T-cell (primary cell): ENCODE data around the gene RNF217. TPM values are rescaled to one million over a fixed set of nuclear protein-coding genes. Genes with fewer than 3 reads are reported as not detected.

Source experiments
- ATAC-seq, 4 experiments: fragments of 200-7000 bp in 3 of 4; fragments of 150-1000 bp in 1 of 4; cut with Tn5 transposase; replicated peaks in 1 of 4; 1 replicate in 3 of 4; 2 replicates in 1 of 4; pipeline ENCODE4 v1.10.0; 2021; ENCODE audit warnings: moderate library complexity in 3 of 4, mild to moderate bottlenecking in 2 of 4, moderate number of reproducible peaks in 1 of 4
- CTCF ChIA-PET, 2 donors: fragments of 300-600 bp; sonication (Branson Sonifier 250); formaldehyde crosslinking; loops; one replicate each; lab custom pipeline; 2022; ENCODE audit warnings: antibody characterized with exemption in 2 of 2; lab: Charles Lee
- POLR2A ChIA-PET, 2 donors: fragments of 300-600 bp; sonication (Branson Sonifier 250); formaldehyde crosslinking; loops; one replicate each; lab custom pipeline; 2022; ENCODE audit warnings: antibody characterized with exemption in 2 of 2; lab: Charles Lee
- DNase-seq, 35 experiments: peaks; one replicate each; pipeline versions ENCODE4 v3.0.0 to v3.0.0-alpha.2; 2013 to 2023
- H3K27ac ChIP-seq: one replicate; pipeline ENCODE4 v1.5.1; 2013; ENCODE audit warnings: low read length
- H3K27me3 ChIP-seq, 2 experiments: replicated peaks in 1 of 2; 1 replicate in 1 of 2; 2 replicates in 1 of 2; pipeline versions ENCODE4 v1.6.1 to v1.7.0; 2013; ENCODE audit warnings: low read length in 1 of 2, mixed read lengths in 1 of 2; ENCODE audit not compliant: control insufficient read depth in 2 of 2, insufficient read depth in 2 of 2; ENCODE audit errors: extremely low read depth in 1 of 2
- H3K36me3 ChIP-seq, 2 donors: 1 replicate in 1 of 2; 2 replicates in 1 of 2; pipeline versions ENCODE4 v1.6.1 to v1.7.0; 2013; ENCODE audit warnings: low read length in 1 of 2; ENCODE audit not compliant: control insufficient read depth in 2 of 2, insufficient read depth in 1 of 2; ENCODE audit errors: extremely low read depth in 1 of 2
- H3K4me1 ChIP-seq, 2 experiments: 1 replicate in 1 of 2; 2 replicates in 1 of 2; pipeline versions ENCODE4 v1.6.1 to v1.7.0; 2013; ENCODE audit warnings: low read length in 2 of 2, mixed read lengths in 1 of 2; ENCODE audit not compliant: insufficient read depth in 2 of 2, control insufficient read depth in 1 of 2; ENCODE audit errors: extremely low read depth in 1 of 2
- H3K4me3 ChIP-seq, 2 donors: 1 replicate in 1 of 2; 2 replicates in 1 of 2; pipeline versions ENCODE4 v1.5.1 to v1.7.0; 2013; ENCODE audit warnings: mild to moderate bottlenecking in 2 of 2, low read length in 1 of 2, moderate library complexity in 1 of 2; ENCODE audit not compliant: control insufficient read depth in 1 of 2; ENCODE audit errors: extremely low read depth in 1 of 2
- H3K9me3 ChIP-seq: 2 replicates; pipeline ENCODE4 v1.7.0; 2013
- H3K27ac Mint-ChIP-seq, 2 donors: one replicate each; pipeline ENCODE4 v1.8.0; 2020 to 2021; ENCODE audit warnings: mild to moderate bottlenecking in 2 of 2, mixed read lengths in 2 of 2
- H3K27me3 Mint-ChIP-seq, 2 donors: one replicate each; pipeline ENCODE4 v1.8.0; 2021 to 2022; ENCODE audit warnings: mixed read lengths in 2 of 2
- H3K36me3 Mint-ChIP-seq: one replicate; pipeline ENCODE4 v1.8.0; 2021; ENCODE audit warnings: mixed read lengths
- H3K4me1 Mint-ChIP-seq, 3 donors: one replicate each; pipeline ENCODE4 v1.8.0; 2020 to 2022; ENCODE audit warnings: mixed read lengths in 3 of 3, mild to moderate bottlenecking in 1 of 3
- H3K4me3 Mint-ChIP-seq, 3 donors: one replicate each; pipeline ENCODE4 v1.8.0; 2020 to 2022; ENCODE audit warnings: mild to moderate bottlenecking in 3 of 3, mixed read lengths in 3 of 3, moderate library complexity in 3 of 3
- H3K9me3 Mint-ChIP-seq, 3 donors: one replicate each; pipeline ENCODE4 v1.8.0; 2020 to 2022; ENCODE audit warnings: mixed read lengths in 3 of 3
- WGBS: methylation state at CpG from one replicate; pipeline ENCODE4 v1.1.5; 2013; ENCODE audit warnings: missing lambda C conversion rate; ENCODE audit not compliant: insufficient coverage; 5-methylcytosine and 5-hydroxymethylcytosine counted together
- total RNA-seq, 35 experiments: library from RNA in 6 of 35; stranded (reverse) in 6 of 35; fragments of 120-200 nt in 1 of 35; gene quantifications; one replicate each; pipeline versions ENCODE4 v1.2.1 to v1.2.4 and lab custom pipeline; 2013 to 2026

RNF217 gene
- total RNA-seq, 5 donors from 2014 or later (not counting 1 experiment from before 2014, with no cell fraction given) = 0.16 to 0.89 (median 0.59) TPM

GRCh38 chr6:124991764-124992295, 29.6 kb downstream of the RNF217 start:
- H3K36me3 ChIP-seq = no peaks in the 10 kb centered on the region
- WGBS = no CpG with 5 or more reads among the region's 1 CpG
- Mint-ChIP-seq H3K9me3 (no peaks in the 10 kb centered on the region), H3K4me1 (no peaks in the 10 kb centered on the region), H3K36me3 (no peaks in the 10 kb centered on the region), H3K4me3 (no peak overlapping the region), H3K27ac (no peak overlapping the region), H3K27me3 (no peaks in the 10 kb centered on the region)
- no peak for DNase-seq
- no peak for ATAC-seq
- no peak overlapping the region for H3K27ac ChIP-seq
- ChIA-PET POLR2A (no interaction called here), CTCF (no interaction called here)
- H3K4me1 ChIP-seq = no peaks in the 10 kb centered on the region
- H3K27me3 ChIP-seq = no peaks in the 10 kb centered on the region
- H3K9me3 ChIP-seq = no peaks in the 10 kb centered on the region
- H3K4me3 ChIP-seq = no peak overlapping the region

GRCh38 chr6:124993327-124993726, 31.1 kb downstream of the RNF217 start:
- Histone ChIP-seq H3K4me3 (no peak overlapping the region), H3K36me3 (no peaks in the 10 kb centered on the region), H3K9me3 (no peaks in the 10 kb centered on the region), H3K27ac (no peak overlapping the region), H3K4me1 (no peaks in the 10 kb centered on the region), H3K27me3 (no peaks in the 10 kb centered on the region)
- H3K36me3 Mint-ChIP-seq = no peaks in the 10 kb centered on the region
- no peaks in the 10 kb centered on the region for H3K4me1 Mint-ChIP-seq
- no peak overlapping the region for H3K4me3 Mint-ChIP-seq
- no peaks in the 10 kb centered on the region for H3K9me3 Mint-ChIP-seq
- WGBS = 68% methylated on average over 3 of the region's 6 CpGs
- no peaks in the 10 kb centered on the region for H3K27me3 Mint-ChIP-seq
- no peak for ATAC-seq
- H3K27ac Mint-ChIP-seq = no peak overlapping the region
- no peak for DNase-seq
- ChIA-PET POLR2A (no interaction called here), CTCF (no interaction called here)

- no CpG with 5 or more reads among the region's 3 CpGs for WGBS
- DNase-seq (no peak), ATAC-seq (no peak)
- no peaks in the 10 kb centered on the region for H3K4me1 ChIP-seq
- CTCF ChIA-PET = no interaction called here
- H3K9me3 ChIP-seq = no peaks in the 10 kb centered on the region
- no peak overlapping the region for H3K27ac ChIP-seq
- Mint-ChIP-seq H3K9me3 (no peaks in the 10 kb centered on the region), H3K4me3 (no peak overlapping the region), H3K4me1 (no peaks in the 10 kb centered on the region), H3K36me3 (no peaks in the 10 kb centered on the region), H3K27me3 (no peaks in the 10 kb centered on the region), H3K27ac (no peak overlapping the region)
- H3K27me3 ChIP-seq = no peaks in the 10 kb centered on the region
- H3K4me3 ChIP-seq = no peak overlapping the region
- POLR2A ChIA-PET = interaction anchor here in 1 of 2 donors (0.7 kb wide), 1 partner anchor 24 kb away, joined by 3 read pairs; no protein-coding TSS in a partner anchor
- H3K36me3 ChIP-seq = no peaks in the 10 kb centered on the region
Measured at GRCh38 chr6:124994648-124995047, 32.4 kb downstream of the RNF217 start.

- Histone ChIP-seq H3K36me3 (no peaks in the 10 kb centered on the region), H3K4me1 (no peaks in the 10 kb centered on the region), H3K4me3 (no peak overlapping the region), H3K27me3 (no peaks in the 10 kb centered on the region), H3K9me3 (no peaks in the 10 kb centered on the region), H3K27ac (no peak overlapping the region)
- no peak for ATAC-seq
- no peaks in the 10 kb centered on the region for H3K4me1 Mint-ChIP-seq
- CTCF ChIA-PET = no interaction called here
- H3K36me3 Mint-ChIP-seq = no peaks in the 10 kb centered on the region
- no peaks in the 10 kb centered on the region for H3K9me3 Mint-ChIP-seq
- no peak for DNase-seq
- H3K27ac Mint-ChIP-seq = no peak overlapping the region
- no peaks in the 10 kb centered on the region for H3K27me3 Mint-ChIP-seq
- H3K4me3 Mint-ChIP-seq = no peak overlapping the region
- POLR2A ChIA-PET = interaction anchor here in 1 of 2 donors (0.7 kb wide), 1 partner anchor 24 kb away, joined by 3 read pairs; no protein-coding TSS in a partner anchor
Measured at GRCh38 chr6:124995131-124995530, 32.9 kb downstream of the RNF217 start.

GRCh38 chr6:124995645-124996325, 33.5 kb downstream of the RNF217 start:
- WGBS = 74% methylated on average over 3 of the region's 8 CpGs
- H3K36me3 ChIP-seq = no peaks in the 10 kb centered on the region
- Mint-ChIP-seq H3K27ac (no peak overlapping the region), H3K27me3 (no peaks in the 10 kb centered on the region), H3K9me3 (no peaks in the 10 kb centered on the region), H3K36me3 (no peaks in the 10 kb centered on the region), H3K4me3 (no peak overlapping the region), H3K4me1 (no peaks in the 10 kb centered on the region)
- no peak for ATAC-seq
- no peak overlapping the region for H3K27ac ChIP-seq
- H3K27me3 ChIP-seq = no peaks in the 10 kb centered on the region
- ChIA-PET POLR2A (no interaction called here), CTCF (interaction anchor here in 1 of 2 donors (0.5 kb wide), 1 partner anchor 18 kb away, joined by 5 read pairs; no protein-coding TSS in a partner anchor)
- no peak overlapping the region for H3K4me3 ChIP-seq
- H3K9me3 ChIP-seq = no peaks in the 10 kb centered on the region
- no peaks in the 10 kb centered on the region for H3K4me1 ChIP-seq
- no peak for DNase-seq

GRCh38 chr6:124996411-124996810, 34.2 kb downstream of the RNF217 start:
- Histone ChIP-seq H3K4me1 (no peaks in the 10 kb centered on the region), H3K27me3 (no peaks in the 10 kb centered on the region), H3K36me3 (no peaks in the 10 kb centered on the region), H3K27ac (no peak overlapping the region), H3K4me3 (no peak overlapping the region), H3K9me3 (no peaks in the 10 kb centered on the region)
- CTCF ChIA-PET = interaction anchor here in 1 of 2 donors (0.5 kb wide), 1 partner anchor 17 kb away, joined by 5 read pairs; no protein-coding TSS in a partner anchor
- ATAC-seq (no peak), DNase-seq (no peak)
- H3K36me3 Mint-ChIP-seq = no peaks in the 10 kb centered on the region
- H3K4me1 Mint-ChIP-seq = no peaks in the 10 kb centered on the region
- no peaks in the 10 kb centered on the region for H3K27me3 Mint-ChIP-seq
- POLR2A ChIA-PET = no interaction called here
- H3K9me3 Mint-ChIP-seq = no peaks in the 10 kb centered on the region
- no peak overlapping the region for H3K27ac Mint-ChIP-seq
- H3K4me3 Mint-ChIP-seq = no peak overlapping the region
